Sigmoid colon (tissue), 4 donors: Measurements from ENCODE around the gene TUBB4A.

Experiments
- EP300 ChIP-seq, 4 donors: sonication (generic); formaldehyde crosslinking; IDR thresholded peaks; one replicate each; pipeline ENCODE4 v1.6.1; 2017; ENCODE audit warnings: antibody characterized with exemption in 4 of 4
- POLR2AphosphoS5 ChIP-seq, 4 donors: sonication (generic); formaldehyde crosslinking; IDR thresholded peaks; one replicate each; pipeline ENCODE4 v1.6.1; 2017; ENCODE audit warnings: antibody characterized with exemption in 4 of 4

- TF ChIP-seq EP300 (IDR thresholded peaks at IDR 0.05) (no peak), POLR2AphosphoS5 (IDR thresholded peaks at IDR 0.05) (no peak)
These were observed 12.9 kb upstream of the TUBB4A start for GRCh38 chr19:6514926-6515544.
